Measurements from ENCODE around the gene REEP6.
"Not testable (repeated sequence)": the region's sequence is repeated elsewhere in the genome, so short reads cannot be mapped to it uniquely, and the experiment has no call there.

The REEP6 gene

DNA sequence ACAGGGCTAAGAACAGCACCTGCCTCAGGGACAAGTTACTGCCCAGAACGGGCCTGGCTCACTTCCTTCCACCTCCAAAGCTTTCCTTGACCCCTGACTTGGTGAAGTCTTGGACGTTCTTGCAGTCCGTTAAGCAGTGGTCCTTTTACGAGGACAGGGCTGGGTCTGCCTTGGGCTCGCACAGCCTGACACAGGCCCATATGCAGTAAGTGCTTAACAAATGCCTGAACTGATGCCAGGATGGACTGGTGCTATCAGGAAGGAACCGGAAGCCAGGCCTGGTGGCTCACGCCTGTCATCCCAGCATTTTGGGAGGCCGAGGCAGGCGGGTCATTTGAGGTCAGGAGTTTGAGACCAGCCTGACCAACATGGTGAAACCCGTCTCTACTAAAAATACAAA lies 31.1 kb downstream of the REEP6 start:
- in situ Hi-C loops (cut with MboI; ENCODE audit: low sequenced_read_pairs) = no loop called here

DNA sequence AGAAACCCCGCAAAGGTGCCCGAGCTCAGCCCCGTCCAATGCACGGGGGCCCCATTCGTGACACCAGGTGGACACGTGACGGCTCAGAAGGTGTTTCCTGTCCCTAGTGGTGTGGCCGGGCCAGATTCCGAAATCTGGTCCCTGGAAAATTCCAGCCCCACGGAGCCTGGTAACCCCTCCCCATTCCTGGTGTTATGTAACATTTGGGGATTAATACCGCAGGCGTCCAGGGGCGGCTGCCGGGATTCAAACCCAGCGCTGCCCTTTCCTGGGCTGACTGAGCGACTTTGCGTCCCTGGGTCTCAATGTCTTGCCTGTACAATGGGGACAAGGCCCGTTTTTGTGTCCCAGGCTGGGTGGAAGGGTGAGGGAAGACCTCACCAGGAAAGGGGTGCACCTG lies 31.9 kb downstream of the REEP6 start:
- in situ Hi-C loops (cut with MboI; ENCODE audit: low sequenced_read_pairs) = no loop called here

DNA sequence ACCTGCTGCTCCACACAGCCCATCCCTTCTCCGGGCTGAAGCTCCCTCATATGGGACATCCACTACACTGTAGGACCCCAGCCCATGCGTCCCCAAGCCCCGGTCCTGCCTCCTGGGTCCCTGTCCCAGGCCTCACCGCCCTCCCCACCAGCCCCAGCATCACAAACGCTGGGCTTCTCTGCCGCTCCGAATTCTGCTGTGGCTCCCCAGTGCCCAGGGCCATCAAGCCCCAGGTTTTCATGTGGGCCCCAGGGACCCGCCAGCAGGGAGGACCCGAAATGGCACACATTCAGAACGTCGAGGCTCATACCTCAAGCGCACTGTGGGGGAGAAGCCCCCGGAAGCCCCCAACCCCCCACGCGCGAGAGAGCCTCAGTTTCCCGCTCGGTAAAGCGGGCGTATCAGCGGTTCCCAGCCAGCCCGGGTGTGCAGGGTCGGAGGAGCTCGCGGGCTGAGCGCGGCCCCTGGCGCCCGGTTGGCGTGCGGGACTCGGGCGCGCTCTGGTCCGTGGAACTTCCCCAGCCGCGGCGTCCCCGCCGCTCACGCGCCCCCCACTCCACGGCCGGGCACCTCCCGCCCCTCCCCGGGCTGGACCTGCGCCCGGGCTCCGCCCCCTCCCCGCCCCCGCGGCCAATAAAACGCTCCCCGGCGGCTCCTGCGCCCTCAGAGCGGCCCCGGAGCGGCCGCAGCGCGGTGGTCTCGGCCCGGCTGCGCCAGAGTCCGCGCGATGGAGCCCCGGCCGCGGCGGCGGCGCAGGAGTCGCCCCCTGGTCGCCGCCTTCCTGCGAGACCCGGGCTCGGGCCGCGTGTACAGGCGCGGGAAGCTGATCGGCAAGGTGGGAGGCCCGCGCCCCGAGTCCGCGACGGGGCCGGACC lies 32.7 kb downstream of the REEP6 start, which contains the start of gene PLK5:
Gene PLK5, plus strand, starts transcription at position 666 of the 875 bp plus-strand sequence. CDS start 2,920 bp downstream, outside the sequence.
- in situ Hi-C loops (cut with MboI; ENCODE audit: low sequenced_read_pairs) = no loop called here

DNA sequence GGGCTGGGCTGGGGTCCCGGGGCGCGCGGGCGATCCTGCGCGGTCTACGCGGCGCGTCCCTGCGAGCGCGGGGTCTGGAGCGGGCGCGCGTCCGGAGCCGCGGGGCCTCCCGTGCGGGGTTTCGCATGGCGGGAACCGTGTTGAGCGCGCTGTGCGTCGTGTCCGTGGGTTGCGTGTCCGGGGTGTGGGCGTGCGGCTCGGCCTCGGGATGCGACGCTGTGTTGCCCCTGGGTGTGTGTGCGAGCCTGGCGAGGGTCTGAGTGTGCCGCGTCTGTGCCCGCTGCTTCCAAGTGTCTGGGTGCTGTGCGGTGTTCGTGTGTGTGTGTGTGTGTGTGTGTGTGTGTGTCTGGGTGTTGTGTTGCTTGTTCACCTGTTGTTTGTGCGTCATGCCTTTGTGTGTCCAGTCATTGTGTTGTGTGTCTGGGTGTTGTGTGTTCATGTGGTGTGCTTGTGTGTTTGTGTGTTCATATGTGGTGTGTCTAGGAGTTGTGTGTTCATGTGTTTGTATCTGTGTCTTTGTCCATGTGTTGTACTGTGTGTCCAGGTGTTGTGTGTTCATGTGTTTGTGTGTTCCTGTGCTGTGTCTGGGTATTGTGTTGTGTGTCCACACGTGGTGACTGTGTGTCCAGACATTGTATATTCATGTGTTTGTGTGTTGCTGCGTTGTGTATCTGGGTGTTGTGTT lies 33.4 kb downstream of the REEP6 start:
- in situ Hi-C loops (cut with MboI; ENCODE audit: low sequenced_read_pairs) = no loop called here

DNA sequence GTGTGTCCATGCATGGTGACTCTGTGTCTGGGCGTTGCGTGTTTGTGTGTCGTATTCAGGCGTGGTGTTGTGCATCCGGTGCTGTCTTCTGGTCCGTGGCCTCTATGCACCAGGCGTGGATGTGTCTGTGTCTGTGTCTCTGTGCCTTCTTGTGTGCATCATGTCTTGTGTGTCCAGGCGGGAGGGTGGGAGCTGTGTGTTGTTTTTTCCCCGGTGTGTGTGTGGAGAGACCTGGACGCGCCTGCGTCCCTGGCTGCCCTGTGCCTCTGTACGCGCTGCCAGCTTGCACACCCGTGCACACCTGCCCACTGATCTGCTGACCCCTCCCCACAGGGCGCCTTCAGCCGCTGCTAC lies 34.0 kb downstream of the REEP6 start:
- in situ Hi-C loops (cut with MboI; ENCODE audit: low sequenced_read_pairs) = no loop called here

DNA sequence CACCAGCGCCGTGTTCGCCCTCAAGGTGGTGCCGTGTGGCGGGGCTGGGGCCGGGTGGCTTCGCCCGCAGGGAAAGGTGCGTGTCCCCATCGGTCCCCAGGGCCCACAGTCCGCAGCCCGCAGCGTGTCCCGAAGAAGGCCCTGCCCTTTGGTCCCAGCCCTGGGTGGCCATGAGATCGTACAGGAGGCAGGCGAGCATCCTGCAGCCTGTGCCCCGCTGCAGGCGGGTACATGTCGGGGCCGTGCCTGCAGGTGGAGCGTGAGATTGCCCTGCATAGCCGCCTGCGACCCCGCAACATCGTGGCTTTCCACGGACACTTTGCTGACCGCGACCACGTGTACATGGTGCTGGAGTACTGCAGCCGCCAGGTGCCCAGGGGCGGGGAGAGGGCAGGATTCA lies 34.4 kb downstream of the REEP6 start:
- in situ Hi-C loops (cut with MboI; ENCODE audit: low sequenced_read_pairs) = no loop called here

DNA sequence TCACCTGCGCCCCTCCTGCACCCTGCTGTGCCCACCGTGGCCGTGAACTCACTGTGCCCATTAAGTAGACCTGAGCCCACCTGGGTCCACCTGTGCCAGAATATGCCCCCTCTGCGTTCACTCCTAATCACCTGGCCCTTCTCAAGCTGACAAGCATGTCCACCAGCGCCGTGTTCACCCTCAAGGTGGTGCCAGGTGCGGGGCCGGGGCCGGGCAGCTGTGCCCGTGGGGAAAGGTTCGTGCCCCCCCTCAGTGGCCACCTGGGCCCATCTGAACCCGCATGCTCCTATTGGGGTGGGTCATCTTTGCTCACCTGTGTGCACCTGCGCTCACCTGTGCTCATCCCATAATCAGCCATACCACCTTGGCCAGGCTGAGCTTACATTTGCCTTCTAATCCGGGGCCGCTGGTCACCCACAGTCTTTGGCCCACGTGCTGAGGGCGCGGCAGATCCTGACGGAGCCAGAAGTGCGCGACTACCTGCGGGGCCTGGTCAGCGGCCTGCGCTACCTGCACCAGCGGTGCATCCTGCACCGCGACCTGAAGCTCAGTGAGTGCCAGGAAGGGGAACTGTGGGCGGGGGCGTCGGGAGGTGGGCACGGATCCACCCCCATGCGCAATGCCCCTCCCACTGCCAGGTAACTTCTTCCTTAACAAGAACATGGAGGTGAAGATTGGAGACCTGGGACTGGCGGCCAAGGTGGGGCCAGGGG lies 35.2 kb downstream of the REEP6 start:
- in situ Hi-C loops (cut with MboI; ENCODE audit: low sequenced_read_pairs) = no loop called here

DNA sequence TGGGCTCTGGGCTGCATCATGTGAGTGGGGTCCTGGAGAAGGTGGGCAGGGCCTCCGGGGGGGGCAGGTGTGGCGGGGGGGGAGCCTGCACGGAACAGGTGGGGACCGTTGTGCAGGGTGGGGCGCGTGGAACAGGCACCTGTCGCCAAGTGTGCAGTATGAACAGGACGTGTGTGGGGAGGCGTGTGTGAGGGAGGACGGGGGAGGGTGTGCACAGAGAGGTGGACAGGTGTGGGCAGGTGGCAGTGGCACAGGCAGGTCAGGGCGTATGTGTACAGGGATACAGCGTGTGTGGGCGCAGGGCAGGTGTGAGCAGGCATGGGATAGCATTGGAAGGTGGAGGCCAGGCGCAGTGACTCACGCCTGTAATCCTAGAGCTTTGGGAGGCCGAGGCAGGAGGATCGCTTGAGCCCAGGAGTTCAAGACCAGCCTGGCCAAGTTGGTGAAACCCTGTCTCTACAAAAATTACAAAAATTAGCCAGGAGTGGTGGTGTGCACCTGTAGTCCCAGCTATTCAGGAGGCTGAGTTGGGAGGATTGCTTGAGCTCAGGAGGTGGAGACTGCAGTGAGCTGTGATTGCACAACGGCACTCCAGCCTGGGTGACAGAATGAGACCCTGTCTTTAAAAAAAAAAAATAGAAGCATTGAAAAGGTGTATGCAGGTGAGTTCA lies 36.1 kb downstream of the REEP6 start:
- in situ Hi-C loops (cut with MboI; ENCODE audit: low sequenced_read_pairs) = no loop called here

DNA sequence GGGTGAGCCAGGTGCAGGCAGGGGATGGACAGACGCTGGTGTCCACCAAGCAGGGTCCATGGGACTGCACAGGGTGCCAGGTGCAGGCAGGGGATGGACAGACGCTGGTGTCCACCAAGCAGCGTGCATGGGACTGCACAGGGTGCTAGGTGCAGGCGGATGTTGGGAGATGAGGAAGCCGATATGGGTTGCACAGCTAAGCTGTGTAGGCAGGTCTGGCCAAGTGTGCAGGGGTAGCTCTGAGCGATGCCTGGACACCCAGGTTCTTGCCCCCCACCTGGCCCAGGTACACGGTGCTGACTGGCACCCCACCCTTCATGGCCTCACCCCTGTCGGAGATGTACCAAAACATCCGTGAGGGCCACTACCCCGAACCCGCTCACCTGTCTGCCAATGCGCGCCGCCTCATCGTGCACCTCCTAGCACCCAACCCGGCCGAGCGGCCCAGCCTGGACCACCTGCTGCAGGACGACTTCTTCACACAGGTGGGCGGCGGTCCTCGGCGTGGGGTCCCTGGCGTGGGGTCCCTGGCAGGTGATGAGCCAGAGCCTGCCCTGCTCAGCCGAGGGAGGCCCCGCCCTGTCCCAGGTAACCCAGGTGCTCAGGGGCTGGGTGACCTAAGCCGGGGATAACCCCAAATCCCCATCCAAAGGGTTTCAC lies 36.8 kb downstream of the REEP6 start:
- in situ Hi-C loops (cut with MboI; ENCODE audit: low sequenced_read_pairs) = no loop called here

DNA sequence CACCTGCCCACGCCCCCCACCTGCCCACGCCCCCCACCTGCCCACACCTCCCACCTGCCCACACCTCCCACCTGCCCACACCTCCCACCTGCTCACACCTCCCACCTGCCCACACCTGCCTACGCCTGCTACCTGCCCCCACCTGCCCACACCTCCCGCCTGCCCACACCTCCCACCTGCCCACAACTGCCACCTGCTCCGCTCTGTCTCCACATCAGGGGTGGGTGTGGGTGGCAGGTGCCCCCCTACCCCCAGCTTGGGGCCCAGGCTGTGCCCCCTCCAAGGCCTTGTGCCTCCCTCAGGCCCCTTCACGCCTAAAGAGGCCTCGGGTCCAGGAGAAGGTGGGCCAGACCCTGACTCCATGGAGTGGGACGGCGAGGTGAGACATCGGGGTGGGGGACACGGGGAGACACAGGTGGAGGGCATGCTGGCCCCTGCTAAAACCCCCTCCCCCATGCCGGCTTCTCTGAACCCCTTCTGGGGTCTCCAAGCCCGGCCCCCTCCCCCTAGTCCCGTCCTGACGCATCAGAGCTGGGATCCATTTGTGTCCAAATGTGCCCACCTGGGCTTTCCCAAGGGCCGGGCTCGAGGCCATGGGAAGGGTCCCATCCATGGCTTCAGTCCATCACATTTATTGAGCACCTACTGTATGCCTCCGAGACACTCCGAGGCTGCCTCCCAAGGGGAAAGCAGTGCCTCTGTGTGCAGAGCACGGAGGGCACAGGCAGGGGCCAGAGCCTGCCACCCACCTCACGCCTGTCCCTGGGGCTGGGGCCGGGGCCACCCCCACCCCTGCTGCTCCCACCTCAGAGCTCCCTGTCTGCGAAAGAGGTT lies 37.8 kb downstream of the REEP6 start:
- in situ Hi-C loops (cut with MboI; ENCODE audit: low sequenced_read_pairs) = no loop called here

DNA sequence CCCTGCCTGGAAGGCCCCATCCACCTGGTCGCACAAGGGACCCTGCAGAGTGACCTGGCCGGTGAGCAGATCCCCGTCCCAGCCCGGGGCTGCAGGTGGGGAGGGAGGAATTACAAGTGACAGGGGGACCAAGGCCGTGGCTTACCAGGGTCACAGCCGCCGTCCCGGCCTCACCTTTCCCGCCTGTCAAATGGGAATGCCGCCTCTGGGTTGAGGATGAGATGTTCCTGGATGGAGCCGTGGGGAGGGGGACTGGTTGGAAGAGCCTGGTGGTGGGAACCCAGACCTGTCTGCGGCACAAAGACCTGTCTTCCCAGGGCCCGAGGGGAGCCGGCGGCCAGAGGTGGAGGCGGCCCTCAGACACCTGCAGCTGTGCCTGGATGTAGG lies 38.4 kb downstream of the REEP6 start:
- in situ Hi-C loops (cut with MboI; ENCODE audit: low sequenced_read_pairs) = no loop called here

DNA sequence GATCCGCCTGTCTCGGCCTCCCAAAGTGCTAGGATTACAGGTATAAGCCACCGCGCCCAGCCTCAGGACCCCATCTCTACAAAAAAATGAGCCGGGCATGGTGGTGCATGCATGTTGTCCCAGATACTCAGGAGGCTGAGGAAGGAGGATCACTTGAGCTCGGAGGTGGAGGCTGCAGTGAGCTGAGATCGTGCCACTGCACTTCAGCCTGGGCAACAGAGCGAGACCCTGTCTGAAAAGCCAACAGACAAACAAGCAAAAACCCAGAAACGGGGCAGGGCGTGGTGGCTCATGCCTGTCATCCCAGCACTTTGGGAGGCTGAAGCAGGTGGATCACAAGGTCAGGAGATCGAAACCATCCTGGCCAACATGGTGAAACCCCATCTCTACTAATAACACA lies 39.9 kb downstream of the REEP6 start:
- in situ Hi-C loops (cut with MboI; ENCODE audit: low sequenced_read_pairs) = not testable (repeated sequence)

DNA sequence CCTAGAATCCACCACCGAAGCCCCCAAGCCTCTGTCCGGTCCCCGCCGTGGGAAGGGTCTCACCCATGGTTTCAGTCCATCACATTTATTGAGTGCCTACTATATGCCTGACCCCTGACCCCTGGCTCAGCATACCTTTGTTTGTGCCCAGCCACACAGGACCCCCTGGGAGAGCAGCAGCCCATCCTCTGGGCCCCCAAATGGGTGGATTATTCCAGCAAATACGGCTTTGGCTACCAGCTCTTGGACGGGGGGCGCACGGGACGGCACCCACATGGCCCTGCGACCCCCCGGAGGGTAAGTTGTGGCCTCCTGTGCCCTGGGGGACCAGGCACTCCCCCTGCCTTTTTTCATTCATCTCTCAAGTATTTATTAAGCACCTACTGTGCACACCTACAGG lies 40.6 kb downstream of the REEP6 start:
- in situ Hi-C loops (cut with MboI; ENCODE audit: low sequenced_read_pairs) = no loop called here

DNA sequence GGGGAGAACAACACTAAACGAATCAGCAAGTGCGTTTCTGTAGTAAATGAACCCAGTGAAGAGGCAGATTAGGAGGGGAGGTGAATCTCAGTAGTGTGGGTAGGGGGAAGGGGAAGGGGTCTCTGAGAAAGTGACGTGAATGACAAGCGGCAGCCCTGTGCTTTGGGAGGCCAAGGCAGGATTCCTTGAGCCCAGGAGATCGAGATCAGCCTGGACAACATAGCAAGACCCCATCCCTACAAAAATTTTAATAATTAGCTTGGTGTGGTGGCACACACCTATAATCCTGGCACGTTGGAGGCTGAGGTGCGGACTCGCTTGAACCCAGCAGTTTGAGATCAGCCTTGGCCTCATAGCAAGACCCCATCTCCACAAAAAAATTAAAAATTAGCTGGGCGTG lies 41.0 kb downstream of the REEP6 start:
- in situ Hi-C loops (cut with MboI; ENCODE audit: low sequenced_read_pairs) = no loop called here

DNA sequence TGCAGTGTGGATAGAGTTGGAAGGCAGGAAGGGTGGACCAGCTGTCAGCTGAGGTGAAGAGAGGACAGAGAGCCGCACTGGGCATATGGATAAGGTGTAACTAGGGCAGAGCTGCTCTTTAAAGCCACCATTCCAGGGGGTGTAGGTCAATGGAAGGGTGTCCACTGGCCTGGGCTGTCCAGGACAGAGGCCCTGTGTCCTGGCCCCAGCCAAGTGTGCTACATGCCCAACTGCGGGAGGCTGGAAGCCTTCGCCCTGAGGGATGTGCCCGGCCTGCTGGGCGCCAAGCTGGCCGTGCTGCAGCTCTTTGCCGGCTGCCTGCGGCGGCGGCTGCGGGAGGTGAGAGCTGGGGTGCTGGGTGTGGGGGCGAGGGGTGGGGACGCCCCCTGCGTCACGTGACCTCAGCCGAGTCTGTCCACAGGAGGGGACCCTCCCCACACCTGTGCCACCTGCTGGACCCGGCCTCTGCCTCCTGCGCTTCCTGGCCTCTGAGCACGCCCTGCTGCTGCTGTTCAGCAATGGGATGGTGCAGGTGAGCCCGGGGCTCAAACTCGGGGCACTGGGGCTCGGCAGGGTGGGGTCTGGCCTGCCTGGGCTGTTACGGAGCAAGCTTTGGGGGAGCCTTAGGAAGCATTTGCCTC lies 42.6 kb downstream of the REEP6 start:
- in situ Hi-C loops (cut with MboI; ENCODE audit: low sequenced_read_pairs) = no loop called here

DNA sequence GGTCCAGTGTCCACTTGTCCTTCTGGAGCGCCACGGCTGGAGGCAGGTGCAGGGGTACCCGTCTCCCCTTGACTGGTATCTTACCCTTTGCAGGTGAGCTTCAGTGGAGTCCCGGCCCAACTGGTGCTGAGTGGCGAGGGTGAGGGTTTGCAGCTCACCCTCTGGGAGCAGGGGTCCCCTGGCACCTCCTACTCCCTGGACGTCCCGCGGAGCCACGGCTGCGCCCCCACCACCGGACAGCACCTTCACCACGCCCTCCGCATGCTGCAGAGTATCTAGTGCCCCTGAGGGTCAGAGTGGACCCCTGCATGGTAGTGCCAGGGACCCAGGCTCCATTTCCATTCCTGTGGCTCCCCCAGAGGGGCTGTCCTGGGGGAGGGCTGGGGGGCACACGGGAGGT lies 44.0 kb downstream of the REEP6 start:
- in situ Hi-C loops (cut with MboI; ENCODE audit: low sequenced_read_pairs) = no loop called here

DNA sequence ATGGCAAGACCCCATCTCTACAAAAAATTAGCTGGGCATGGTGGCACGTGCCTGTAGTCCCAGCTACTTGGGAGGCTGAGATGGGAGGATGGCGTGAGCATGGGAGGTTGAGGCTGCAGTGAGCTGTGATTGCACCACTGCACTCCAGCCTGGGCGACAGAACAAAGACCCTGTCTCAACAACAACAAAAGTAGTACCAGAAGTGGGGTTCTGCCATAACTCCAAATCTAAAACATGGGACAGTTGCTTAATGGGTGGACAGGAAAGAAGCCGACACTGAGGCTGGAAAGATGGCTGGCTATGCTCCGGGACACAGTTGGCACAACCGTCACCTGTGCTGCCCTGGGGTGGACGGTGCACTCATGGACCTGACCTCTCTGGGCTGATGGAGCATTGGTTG lies 44.7 kb downstream of the REEP6 start:
- in situ Hi-C loops (cut with MboI; ENCODE audit: low sequenced_read_pairs) = not testable (repeated sequence)

DNA sequence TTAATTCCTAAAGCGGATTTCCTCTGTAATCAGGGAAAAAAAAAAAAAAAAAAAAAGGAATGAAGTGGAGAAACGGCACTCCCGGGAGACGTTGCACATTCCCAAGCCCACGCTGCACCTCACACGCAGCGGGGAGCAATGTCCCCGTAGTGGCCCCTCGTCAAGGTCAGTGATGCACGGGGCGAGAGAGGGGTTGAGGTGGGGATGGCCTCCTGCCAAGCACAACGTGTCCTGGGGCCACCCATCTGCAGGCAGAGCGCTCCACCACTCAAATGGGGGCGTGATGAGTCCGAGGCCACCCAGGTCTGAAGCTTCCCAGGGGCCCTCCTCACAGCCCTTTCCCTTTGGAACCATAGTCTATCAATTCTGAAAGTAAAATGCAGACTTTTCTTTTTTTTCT lies 48.0 kb downstream of the REEP6 start:
- in situ Hi-C loops (cut with MboI; ENCODE audit: low sequenced_read_pairs) = no loop called here

DNA sequence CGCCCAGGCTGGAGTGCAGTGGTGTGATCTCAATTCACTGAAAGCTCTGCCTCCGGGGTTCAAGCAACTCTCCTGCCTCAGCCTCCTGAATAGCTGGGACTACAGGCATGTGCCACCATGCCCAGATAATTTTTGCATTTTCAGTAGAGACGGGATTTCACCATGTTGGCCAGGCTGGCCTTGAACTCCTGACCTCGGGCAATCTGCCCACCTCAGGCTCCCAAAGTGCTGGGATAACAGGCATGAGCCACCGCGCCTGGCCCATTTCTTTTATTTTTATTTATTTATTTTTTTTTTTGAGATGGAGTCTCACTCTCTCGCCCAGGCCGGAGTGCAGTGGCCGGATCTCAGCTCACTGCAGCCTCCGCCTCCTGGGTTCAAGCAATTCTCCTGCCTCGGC lies 48.8 kb downstream of the REEP6 start:
- in situ Hi-C loops (cut with MboI; ENCODE audit: low sequenced_read_pairs) = not testable (repeated sequence)

Data from HL-60/S4 treated with retinoic acid at 250 ng/mL for 4 days and 3 days (cell line).